DMS53 (cell line): ENCODE results near the gene SMAD7.
A peak's percentile ranks its signal among the peaks of the same experiment; 100 is the strongest.

ENCODE experiments used
- DNase-seq: peaks from one replicate; lab custom pipeline; 2025; lab: John Stamatoyannopoulos, UW

Gene SMAD7

GRCh38 chr18:48893608-48894600 is 56.9 kb downstream of the SMAD7 start:
- DNase-seq: no peak

- DNase-seq: no peak
Observed at GRCh38 chr18:48893061-48893607, 57.6 kb downstream of the SMAD7 start.

DNA sequence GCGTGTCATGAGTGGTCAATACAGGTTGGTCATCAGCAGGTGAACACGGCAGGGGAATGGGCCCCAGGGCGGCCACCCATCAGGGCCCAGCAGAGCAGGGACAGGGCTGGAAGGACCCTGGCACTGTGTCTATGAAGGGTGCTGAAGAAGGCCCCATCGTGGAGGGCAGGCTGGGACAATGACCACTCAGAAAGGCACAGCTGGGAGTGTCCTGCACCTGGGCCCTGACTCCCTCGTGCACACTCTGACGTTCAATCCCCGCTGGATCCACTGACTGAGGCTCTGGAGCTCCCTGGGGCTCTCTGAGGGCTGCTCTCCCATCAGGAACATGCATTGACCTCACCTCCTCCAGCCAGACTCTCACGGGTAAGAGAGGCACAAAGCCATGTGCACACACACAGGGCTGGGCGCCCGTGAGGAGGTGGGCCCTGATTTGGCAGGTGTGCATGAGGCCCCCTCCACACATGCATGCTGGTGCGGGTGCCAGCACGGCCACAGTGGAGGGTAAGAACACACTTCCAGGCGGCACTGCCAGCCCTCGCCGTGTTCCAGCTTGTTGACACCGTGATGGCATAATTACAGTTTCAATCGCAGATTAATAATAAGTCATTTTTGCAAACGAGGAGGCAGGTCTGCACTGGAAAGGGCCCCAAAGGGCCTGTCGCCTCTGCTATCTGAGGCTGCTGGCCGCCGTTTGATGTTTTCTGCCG is 58.5 kb downstream of the SMAD7 start:
- DNase-seq: no peak

DNA sequence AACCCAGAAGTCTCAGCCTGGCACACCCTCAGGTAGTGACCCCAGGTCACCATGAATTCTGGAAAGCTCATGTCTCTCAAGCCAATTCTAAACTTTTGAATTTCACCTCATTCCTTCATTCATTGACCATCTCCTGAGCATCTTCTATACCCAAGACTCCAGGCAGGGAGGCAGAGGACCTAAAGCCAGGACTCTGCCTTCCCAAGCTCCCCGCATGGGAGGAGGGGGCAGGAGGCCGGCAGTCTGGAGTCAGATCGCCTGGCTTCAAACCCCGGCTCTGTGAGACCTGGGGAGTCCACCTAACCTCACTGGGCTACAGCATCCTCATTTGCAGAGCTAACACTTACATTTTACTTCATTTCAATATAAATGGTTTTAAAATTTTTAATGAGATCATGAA is 59.0 kb downstream of the SMAD7 start:
- DNase-seq: no peak

DNA sequence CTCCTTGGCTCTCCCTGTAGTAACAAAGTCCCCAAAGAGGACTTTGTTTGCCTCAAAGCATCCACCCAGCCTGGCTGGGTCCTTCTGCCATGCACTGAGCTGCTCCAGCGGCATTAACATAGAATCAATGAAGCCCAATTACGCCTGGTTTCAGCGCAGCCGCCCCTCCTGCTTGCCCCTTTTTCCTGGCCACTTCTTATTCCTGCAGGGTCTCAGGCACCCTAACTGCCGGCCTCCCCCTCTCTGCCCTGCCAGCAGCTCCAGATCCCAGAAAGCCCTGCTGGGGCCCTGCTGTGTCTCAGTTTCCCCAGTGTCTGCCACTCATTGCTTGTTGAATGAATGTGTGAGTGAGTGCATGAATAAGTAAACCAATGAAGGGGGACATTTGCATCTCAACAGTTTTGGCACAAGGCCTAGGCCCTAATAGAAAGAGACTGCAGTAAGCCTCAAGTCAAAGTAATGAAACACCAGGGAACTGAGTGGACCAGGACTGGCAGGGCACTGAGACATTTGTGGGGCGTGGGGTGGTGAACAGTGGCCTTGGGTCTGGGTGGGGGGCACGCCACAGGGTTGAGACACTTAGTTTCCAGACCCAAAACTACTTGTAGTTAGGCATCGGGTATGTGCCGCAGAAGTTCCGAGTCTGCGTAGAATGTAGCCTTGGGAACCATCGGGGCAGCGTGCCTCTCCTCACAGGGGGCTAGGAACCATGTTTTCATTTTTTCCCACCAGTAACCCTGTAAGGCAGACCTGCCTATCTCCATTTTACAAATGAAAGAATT is 60.6 kb downstream of the SMAD7 start:
- no peak for DNase-seq

DNA sequence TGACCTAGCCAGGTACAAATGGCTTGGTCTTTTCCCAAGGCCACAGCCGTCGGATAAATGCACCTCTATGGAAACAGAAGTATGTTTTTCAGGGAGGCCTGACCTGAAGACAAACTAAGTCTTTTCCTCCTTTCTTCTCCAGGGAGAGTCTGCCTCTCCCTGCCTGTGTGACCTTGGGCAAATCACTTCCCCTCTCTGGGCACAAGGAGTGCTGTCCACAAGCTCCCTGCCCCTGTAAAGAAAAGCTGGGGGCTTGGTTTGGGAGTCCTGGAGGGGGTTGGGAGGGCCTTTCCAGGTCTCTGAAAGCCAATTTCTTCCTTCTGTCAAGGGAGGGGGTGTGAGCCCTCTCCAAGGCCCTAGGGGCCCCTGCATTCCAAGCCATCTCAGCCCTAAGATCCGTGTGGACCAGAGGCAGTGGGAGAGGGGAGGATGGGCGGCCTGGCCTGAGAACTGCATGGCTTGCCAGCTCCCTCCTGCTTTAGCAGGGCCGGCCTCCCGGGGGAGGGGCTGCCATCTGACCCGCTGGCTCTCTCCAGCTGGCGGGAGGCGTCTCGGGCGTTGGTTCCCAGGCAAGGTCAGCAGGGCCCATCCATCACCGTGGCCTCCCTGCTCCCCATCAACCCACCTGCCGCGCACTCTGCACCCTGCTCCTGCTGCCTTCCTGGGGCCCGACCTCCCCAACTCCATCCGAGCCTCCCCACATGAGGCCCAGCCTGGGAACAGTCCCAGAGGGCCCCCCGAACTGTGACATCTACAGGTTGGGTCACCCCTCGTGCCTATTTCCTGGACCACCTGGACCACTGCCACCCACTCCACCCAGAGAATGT is 61.4 kb downstream of the SMAD7 start:
- DNase-seq: no peak

- DNase-seq: no peak
Observed at GRCh38 chr18:48888773-48889080, 62.0 kb downstream of the SMAD7 start.

- no peak for DNase-seq
Observed at GRCh38 chr18:48887905-48888772, 62.6 kb downstream of the SMAD7 start.

DNA sequence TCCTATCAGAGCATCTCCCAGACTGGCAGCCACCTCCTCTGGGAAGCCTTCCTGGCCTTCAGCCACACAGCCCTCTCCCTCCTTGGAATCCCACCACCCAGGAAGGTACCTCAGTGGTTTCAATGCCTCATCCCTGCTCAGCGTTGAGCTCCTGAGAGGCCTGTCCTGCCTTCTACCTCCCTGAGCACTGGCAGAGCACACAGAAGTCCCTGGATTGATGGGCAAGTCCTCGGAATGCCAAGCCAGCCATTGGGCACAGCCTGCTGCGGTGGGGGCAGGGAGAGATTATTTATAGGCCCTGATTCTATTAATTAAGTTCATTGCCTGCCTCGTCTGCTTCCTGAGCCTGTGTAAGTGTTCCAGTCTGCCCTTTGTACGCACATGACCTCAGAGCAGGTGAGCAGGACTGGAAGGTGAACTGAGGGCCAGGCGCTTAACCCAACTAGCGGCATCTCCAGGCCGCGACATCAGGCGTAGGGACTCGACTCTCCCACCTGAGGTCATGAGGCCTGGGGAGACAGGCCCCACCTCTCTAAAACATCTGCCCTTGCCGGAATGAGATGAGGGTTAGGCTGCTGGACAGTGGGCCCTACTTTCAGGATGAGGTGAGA is 63.4 kb downstream of the SMAD7 start:
- peak; percentile 54 for DNase-seq

DNA sequence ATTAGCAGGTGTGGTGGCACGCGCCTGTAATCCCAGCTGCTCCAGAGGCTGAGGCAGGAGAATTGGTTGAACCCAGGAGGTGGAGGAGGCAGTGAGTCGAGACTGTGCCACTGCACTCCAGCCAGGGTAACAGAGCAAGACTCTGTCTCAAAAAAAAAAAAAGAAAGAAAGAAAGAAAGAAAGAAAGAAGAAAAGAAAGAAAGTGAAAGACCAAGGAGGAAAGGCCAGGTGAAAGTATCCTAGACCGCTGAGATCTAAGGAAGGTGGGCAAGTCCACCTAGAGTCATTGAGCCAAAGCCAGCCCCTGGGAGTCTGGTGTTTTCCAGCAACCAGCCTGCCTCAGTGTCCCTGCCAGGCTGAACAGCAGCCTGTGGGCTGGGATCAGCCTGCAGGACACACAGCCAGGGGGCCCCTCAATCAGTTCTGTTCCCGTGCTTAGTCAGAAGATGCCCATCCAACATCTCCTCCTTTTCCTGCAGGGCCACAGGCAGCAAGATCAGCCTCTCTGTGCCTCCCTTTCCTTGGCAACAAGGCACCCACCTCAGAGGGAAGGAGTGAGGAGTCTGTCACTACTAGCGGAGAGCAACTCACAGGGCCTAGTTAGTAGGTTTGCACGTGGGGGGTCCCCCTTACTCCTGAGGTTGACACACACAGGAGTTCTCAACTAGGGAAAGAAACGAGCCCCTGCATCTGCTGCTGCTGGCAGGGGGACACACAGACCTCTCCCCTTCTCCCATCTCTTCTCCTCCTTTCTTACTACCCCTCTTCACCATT is 64.1 kb downstream of the SMAD7 start:
- DNase-seq: no peak

DNA sequence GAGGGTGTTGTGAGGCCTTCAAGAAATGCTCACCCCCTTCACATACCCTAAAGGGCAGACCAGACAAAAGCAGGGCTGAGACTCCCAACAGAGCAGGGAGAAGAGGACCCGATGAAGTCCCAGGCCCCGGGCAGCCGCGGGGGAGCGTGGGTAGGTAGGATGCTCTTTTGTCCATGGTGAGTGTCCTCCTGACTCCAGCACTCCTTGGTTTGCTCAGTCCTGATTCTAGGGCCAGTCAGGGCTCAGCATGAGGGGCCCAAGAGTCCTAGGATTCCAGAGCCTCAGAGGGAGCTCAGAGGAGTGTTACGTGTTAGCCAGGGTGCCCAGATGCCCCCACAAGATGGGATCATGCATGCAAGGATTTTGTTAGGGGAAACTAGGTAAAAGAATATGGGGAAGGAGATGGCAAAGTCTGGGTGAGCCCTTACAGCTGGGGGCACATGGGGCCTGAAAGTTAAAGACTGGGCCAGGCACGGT is 64.8 kb downstream of the SMAD7 start:
- no peak for DNase-seq

- DNase-seq: no peak
Observed at GRCh38 chr18:48885266-48885923, 65.4 kb downstream of the SMAD7 start.

- DNase-seq: no peak
Observed at GRCh38 chr18:48884771-48885170, 66.0 kb downstream of the SMAD7 start.

DNA sequence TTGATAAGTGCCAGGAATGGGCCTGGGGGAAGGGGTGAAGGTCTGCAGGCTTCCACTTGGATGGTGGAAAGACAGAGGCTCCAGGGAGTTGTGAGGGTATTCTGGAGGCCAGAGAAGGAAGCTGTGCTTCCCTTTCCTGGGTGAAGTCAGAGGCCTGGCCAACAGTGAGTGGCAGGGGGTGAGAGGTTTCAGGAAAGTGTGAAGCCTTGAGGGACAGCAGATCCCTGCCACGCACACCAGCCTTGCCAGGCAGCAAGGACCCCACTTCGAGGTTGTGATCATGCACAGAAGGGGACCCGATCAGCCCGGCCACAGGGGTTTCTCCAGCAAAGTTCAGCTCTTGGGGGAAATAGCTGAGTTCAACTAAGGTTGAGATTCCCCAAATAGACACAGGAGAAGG is 66.5 kb downstream of the SMAD7 start:
- DNase-seq: no peak

DNA sequence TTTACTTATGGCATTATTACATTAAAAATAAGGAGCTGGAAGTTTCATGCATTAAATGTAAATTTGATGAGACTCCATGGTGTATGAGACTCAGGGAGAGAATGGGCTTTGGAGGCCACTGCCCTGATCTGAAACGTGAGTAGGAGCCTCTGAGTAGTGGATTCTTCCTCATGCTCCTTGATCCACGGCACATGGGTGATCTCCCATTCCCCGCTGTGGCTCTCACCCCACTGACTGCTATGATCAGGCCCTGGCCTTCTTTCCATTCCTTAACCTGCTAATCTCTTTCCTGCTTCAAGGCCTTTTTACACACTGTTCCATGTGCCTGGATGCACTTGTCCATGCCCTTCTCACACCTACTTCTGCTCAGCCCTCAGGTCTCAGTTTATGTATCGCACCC is 68.4 kb downstream of the SMAD7 start:
- no peak for DNase-seq

- DNase-seq: no peak
Observed at GRCh38 chr18:48880931-48881330, 69.8 kb downstream of the SMAD7 start.

- peak; percentile 82 for DNase-seq
Observed at GRCh38 chr18:48879008-48879431, 71.7 kb downstream of the SMAD7 start.

- peak; percentile 68 for DNase-seq
Observed at GRCh38 chr18:48878471-48878870, 72.3 kb downstream of the SMAD7 start.
